Uterus (tissue), 2 donors: ENCODE data around the gene SLBP.

ENCODE experiments used
- POLR2A ChIP-seq, 2 donors: fragments of 450-650 bp; IDR thresholded peaks; one replicate each; pipeline ENCODE4 v1.6.1; 2016; ENCODE audit warnings: antibody characterized with exemption in 2 of 2, mild to moderate bottlenecking in 1 of 2, moderate library complexity in 1 of 2
- TF ChIP-seq, protein P1 (sequence below), 4 experiments: fragments of 200-600 bp in 2 of 4; fragments of 450-650 bp in 2 of 4; sonication (generic) in 2 of 4; IDR thresholded peaks; one replicate each; pipeline ENCODE4 v1.5.1; 2016 to 2019; ENCODE audit warnings: antibody characterized with exemption in 4 of 4, mild to moderate bottlenecking in 2 of 4, moderate library complexity in 1 of 4

DNA sequence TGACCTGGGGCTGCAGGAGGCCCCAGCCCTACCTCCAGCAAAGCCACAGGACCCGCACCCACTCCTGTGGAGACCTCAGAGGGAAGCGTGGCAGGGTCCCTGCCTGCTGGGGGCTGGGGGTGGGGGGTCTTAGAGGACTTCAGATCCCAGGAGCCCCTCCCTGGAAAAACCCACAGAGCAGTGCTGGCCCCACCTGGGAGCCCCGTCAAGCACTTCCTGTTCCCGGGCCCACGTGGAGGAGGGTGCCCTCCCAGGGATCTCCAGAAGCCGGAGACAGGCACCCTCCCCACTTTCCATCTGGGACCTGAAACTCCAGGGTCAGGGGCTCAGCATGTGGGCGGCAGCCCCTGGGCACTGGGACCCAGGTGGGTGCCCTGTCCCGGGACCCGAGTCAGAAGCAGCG is 41.2 kb upstream of the SLBP start:
- TF ChIP-seq, protein P1, sequence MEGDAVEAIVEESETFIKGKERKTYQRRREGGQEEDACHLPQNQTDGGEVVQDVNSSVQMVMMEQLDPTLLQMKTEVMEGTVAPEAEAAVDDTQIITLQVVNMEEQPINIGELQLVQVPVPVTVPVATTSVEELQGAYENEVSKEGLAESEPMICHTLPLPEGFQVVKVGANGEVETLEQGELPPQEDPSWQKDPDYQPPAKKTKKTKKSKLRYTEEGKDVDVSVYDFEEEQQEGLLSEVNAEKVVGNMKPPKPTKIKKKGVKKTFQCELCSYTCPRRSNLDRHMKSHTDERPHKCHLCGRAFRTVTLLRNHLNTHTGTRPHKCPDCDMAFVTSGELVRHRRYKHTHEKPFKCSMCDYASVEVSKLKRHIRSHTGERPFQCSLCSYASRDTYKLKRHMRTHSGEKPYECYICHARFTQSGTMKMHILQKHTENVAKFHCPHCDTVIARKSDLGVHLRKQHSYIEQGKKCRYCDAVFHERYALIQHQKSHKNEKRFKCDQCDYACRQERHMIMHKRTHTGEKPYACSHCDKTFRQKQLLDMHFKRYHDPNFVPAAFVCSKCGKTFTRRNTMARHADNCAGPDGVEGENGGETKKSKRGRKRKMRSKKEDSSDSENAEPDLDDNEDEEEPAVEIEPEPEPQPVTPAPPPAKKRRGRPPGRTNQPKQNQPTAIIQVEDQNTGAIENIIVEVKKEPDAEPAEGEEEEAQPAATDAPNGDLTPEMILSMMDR (IDR thresholded peaks at IDR 0.05) = no peak
- no peak for TF ChIP-seq POLR2A (IDR thresholded peaks at IDR 0.05)
